ENCODE measurements around the gene SLC39A6.

GRCh38 chr18:36126668-36127067 lies 2.5 kb downstream of the SLC39A6 start:
- no peak for TF ChIP-seq CTCF (IDR thresholded peaks at IDR 0.05)
- TF ChIP-seq EP300 (IDR thresholded peaks at IDR 0.05) = no peak
